Stimulated activated naive CD8-positive, alpha-beta T cell treated with anti-CD3 and anti-CD28 coated beads, Interleukin-15, Interleukin-2, amounts not matched to agents 100 U/mL and 50 U/mL, for 24 hours (primary cell): ENCODE results near the gene LHFPL2.
"Not testable (repeated sequence)": the region's sequence is repeated elsewhere in the genome, so short reads cannot be mapped to it uniquely, and the experiment has no call there.

Experiments
- ATAC-seq: fragments of 150-1000 bp; cut with Tn5 transposase; one replicate; pipeline ENCODE4 v1.10.0; 2021
- DNase-seq: peaks from one replicate; pipeline ENCODE4 v3.0.0; 2021

LHFPL2 gene

GRCh38 chr5:78640662-78641474 is 7.7 kb downstream of the LHFPL2 start:
- ATAC-seq (no peak), DNase-seq (no peak)

GRCh38 chr5:78639791-78640190 is 8.8 kb downstream of the LHFPL2 start:
- no peak for ATAC-seq
- no peak for DNase-seq

GRCh38 chr5:78638973-78639669 is 9.5 kb downstream of the LHFPL2 start:
- DNase-seq (no peak), ATAC-seq (no peak)

- ATAC-seq = no peak
- DNase-seq = no peak
Observed at GRCh38 chr5:78638423-78638822, 10.1 kb downstream of the LHFPL2 start.

GRCh38 chr5:78637468-78637867 is 11.1 kb downstream of the LHFPL2 start:
- ATAC-seq = no peak
- DNase-seq = no peak

GRCh38 chr5:78636682-78637081 is 11.9 kb downstream of the LHFPL2 start:
- no peak for DNase-seq
- ATAC-seq = no peak

- no peak for DNase-seq
- no peak for ATAC-seq
Observed at GRCh38 chr5:78634634-78635033, 13.9 kb downstream of the LHFPL2 start.

GRCh38 chr5:78634229-78634628 is 14.3 kb downstream of the LHFPL2 start:
- no peak for ATAC-seq

GRCh38 chr5:78633700-78634099 is 14.9 kb downstream of the LHFPL2 start:
- DNase-seq = no peak
- no peak for ATAC-seq

More at GRCh38 chr5:78634229-78634628, 14.3 kb downstream of the LHFPL2 start:
- no peak for DNase-seq

- ATAC-seq (no peak), DNase-seq (no peak)
Observed at GRCh38 chr5:78632467-78632866, 16.1 kb downstream of the LHFPL2 start.

- DNase-seq (no peak), ATAC-seq (no peak)
Observed at GRCh38 chr5:78631931-78632330, 16.6 kb downstream of the LHFPL2 start.

GRCh38 chr5:78630047-78630446 is 18.5 kb downstream of the LHFPL2 start:
- ATAC-seq (no peak), DNase-seq (no peak)

GRCh38 chr5:78629624-78630023 is 18.9 kb downstream of the LHFPL2 start:
- DNase-seq (no peak), ATAC-seq (no peak)

- DNase-seq (no peak), ATAC-seq (no peak)
Observed at GRCh38 chr5:78628270-78628992, 20.1 kb downstream of the LHFPL2 start.

GRCh38 chr5:78627766-78628165 is 20.8 kb downstream of the LHFPL2 start:
- DNase-seq (no peak), ATAC-seq (no peak)

GRCh38 chr5:78627175-78627574 is 21.4 kb downstream of the LHFPL2 start:
- ATAC-seq (no peak), DNase-seq (no peak)

GRCh38 chr5:78626009-78626571 is 22.5 kb downstream of the LHFPL2 start:
- no peak for DNase-seq
- ATAC-seq = no peak

GRCh38 chr5:78624992-78625391 is 23.6 kb downstream of the LHFPL2 start:
- no peak for ATAC-seq
- DNase-seq = no peak

GRCh38 chr5:78624011-78624541 is 24.5 kb downstream of the LHFPL2 start:
- ATAC-seq = no peak
- no peak for DNase-seq

- DNase-seq = no peak
- no peak for ATAC-seq
Observed at GRCh38 chr5:78622302-78622971, 26.1 kb downstream of the LHFPL2 start.

GRCh38 chr5:78621291-78621738 is 27.3 kb downstream of the LHFPL2 start:
- ATAC-seq = no peak
- no peak for DNase-seq

GRCh38 chr5:78620119-78620518 is 28.5 kb downstream of the LHFPL2 start:
- ATAC-seq, DNase-seq: not testable (repeated sequence)
